Colonic mucosa (tissue), 4 donors: ENCODE results near the gene ERRFI1. TPM values are rescaled to one million over a fixed set of nuclear protein-coding genes. Genes with fewer than 3 reads are reported as not detected.
"Not testable (repeated sequence)": the region's sequence is repeated elsewhere in the genome, so short reads cannot be mapped to it uniquely, and the experiment has no call there.

Source experiments
- DNase-seq: peaks from one replicate; pipeline ENCODE4 v3.0.0-alpha.2; 2020
- H3K27ac ChIP-seq: fragments of 200-600 bp; one replicate; pipeline ENCODE4 v1.8.0; 2021
- H3K27me3 ChIP-seq: fragments of 200-600 bp; one replicate; pipeline ENCODE4 v1.8.0; 2021
- H3K36me3 ChIP-seq: fragments of 200-600 bp; one replicate; pipeline ENCODE4 v1.8.0; 2021
- H3K4me1 ChIP-seq: fragments of 200-600 bp; one replicate; pipeline ENCODE4 v1.8.0; 2021; ENCODE audit warnings: mild to moderate bottlenecking
- H3K4me3 ChIP-seq: fragments of 200-600 bp; one replicate; pipeline ENCODE4 v1.8.0; 2021
- H3K9ac ChIP-seq, 2 donors: one replicate each; pipeline ENCODE4 v1.7.0; 2013; ENCODE audit warnings: control low read depth in 2 of 2, low read depth in 2 of 2, low read length in 2 of 2
- H3K9me3 ChIP-seq: fragments of 200-600 bp; one replicate; pipeline ENCODE4 v1.8.0; 2021
- CTCF ChIP-seq: fragments of 200-600 bp; IDR thresholded peaks from one replicate; pipeline ENCODE4 v1.8.0; 2022; ENCODE audit warnings: antibody characterized with exemption, mild to moderate bottlenecking
- intact Hi-C: fragments of 100-400 bp; cut with DNase I; formaldehyde crosslinking; loops from one replicate; pipeline ENCODE4 v1.14.1; 2022
- total RNA-seq, 2 donors: library from RNA; stranded (reverse); fragmentation: NEBNext Ultra II Directional in 1 of 2; extraction: Animal tissue kit (Norgen Biotek cat#: 25700) in 1 of 2; gene quantifications; one replicate each; pipeline ENCODE4 v1.2.1, GENCODE V29; 2021
- donor health status: healthy.
- donor health status: DM: no; HTN: no; CAD: no.
- donor health status: DM: no; HTN: no; CAD: no.

ERRFI1 gene
- total RNA-seq, 2 donors from 2014 or later: 22.3 to 45.5 TPM

GRCh38 chr1:7971024-7971423 lies 55.1 kb downstream of the ERRFI1 start:
- TF ChIP-seq CTCF: no peak
- Histone ChIP-seq H3K27ac (no peak overlapping the region), H3K4me1 (no peaks in the 10 kb centered on the region), H3K4me3 (no peak overlapping the region), H3K9ac (no peak overlapping the region), H3K27me3 (no peaks in the 10 kb centered on the region), H3K36me3 (peaks cover 8% of the 10 kb centered on the region), H3K9me3 (no peaks in the 10 kb centered on the region)
- intact Hi-C loops: no loop called here
- DNase-seq: no peak

GRCh38 chr1:7970246-7970645 lies 55.9 kb downstream of the ERRFI1 start:
- DNase-seq: no peak
- H3K27me3 ChIP-seq: no peaks in the 10 kb centered on the region
- no peak overlapping the region for H3K27ac ChIP-seq
- no peak overlapping the region for H3K9ac ChIP-seq
- TF ChIP-seq CTCF: no peak
- H3K4me1 ChIP-seq: no peaks in the 10 kb centered on the region
- H3K36me3 ChIP-seq: peaks cover 8% of the 10 kb centered on the region
- intact Hi-C loops: no loop called here
- no peaks in the 10 kb centered on the region for H3K9me3 ChIP-seq
- H3K4me3 ChIP-seq: no peak overlapping the region

- H3K9me3 ChIP-seq: no peaks in the 10 kb centered on the region
- H3K4me1 ChIP-seq: peaks cover 6% of the 10 kb centered on the region
- peaks cover 8% of the 10 kb centered on the region for H3K36me3 ChIP-seq
- DNase-seq: no peak
- no peaks in the 10 kb centered on the region for H3K27me3 ChIP-seq
- no peak overlapping the region for H3K27ac ChIP-seq
- TF ChIP-seq CTCF: no peak
- no peak overlapping the region for H3K4me3 ChIP-seq
- intact Hi-C loops: no loop called here
- H3K9ac ChIP-seq: no peak overlapping the region
Observed at GRCh38 chr1:7967651-7968050, 58.5 kb downstream of the ERRFI1 start.

- H3K9me3 ChIP-seq: no peaks in the 10 kb centered on the region
- H3K4me1 ChIP-seq: peaks cover 10% of the 10 kb centered on the region
- DNase-seq: no peak
- no peak overlapping the region for H3K27ac ChIP-seq
- H3K36me3 ChIP-seq: peaks cover 8% of the 10 kb centered on the region
- TF ChIP-seq CTCF: no peak
- no peak overlapping the region for H3K4me3 ChIP-seq
- intact Hi-C loops: no loop called here
- H3K9ac ChIP-seq: no peak overlapping the region
- H3K27me3 ChIP-seq: no peaks in the 10 kb centered on the region
Observed at GRCh38 chr1:7967196-7967595, 58.9 kb downstream of the ERRFI1 start.

DNA sequence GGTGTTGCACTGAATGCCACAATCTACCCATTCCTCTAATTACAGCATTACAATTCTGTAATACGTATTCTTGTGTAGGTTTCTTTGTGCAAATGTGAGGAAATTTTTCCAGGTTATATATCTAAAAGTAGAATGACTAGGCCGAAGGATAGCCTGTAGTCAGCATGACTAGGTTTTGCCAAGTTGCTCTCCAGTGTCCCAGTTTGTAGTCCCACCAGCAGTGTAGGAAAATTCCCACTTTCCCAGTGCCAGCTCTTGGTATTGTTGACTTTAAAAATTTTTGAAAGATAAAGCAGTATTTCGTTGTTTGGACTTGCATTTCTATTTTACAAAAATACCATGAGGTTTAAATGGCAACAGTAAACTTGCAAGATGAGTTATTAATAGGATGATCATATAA lies 61.6 kb downstream of the ERRFI1 start:
- H3K9me3 ChIP-seq: no peaks in the 10 kb centered on the region
- H3K27me3 ChIP-seq: no peaks in the 10 kb centered on the region
- no peak for TF ChIP-seq CTCF
- H3K36me3 ChIP-seq: no peaks in the 10 kb centered on the region
- peaks cover 11% of the 10 kb centered on the region for H3K4me1 ChIP-seq
- no peak overlapping the region for H3K9ac ChIP-seq
- H3K4me3 ChIP-seq: no peak overlapping the region
- H3K27ac ChIP-seq: no peak overlapping the region
- intact Hi-C loops: no loop called here
- no peak for DNase-seq

GRCh38 chr1:7963841-7964240 lies 62.3 kb downstream of the ERRFI1 start:
- H3K9ac ChIP-seq, DNase-seq, H3K36me3 ChIP-seq, H3K4me3 ChIP-seq, H3K9me3 ChIP-seq, intact Hi-C loops, H3K27me3 ChIP-seq, H3K27ac ChIP-seq: not testable (repeated sequence)
- H3K4me1 ChIP-seq: peaks cover 11% of the 10 kb centered on the region

GRCh38 chr1:7963378-7963730 lies 62.8 kb downstream of the ERRFI1 start:
- H3K4me1 ChIP-seq: peaks cover 11% of the 10 kb centered on the region
- H3K9ac ChIP-seq, intact Hi-C loops, H3K27ac ChIP-seq, H3K4me3 ChIP-seq, H3K36me3 ChIP-seq, H3K27me3 ChIP-seq, DNase-seq, H3K9me3 ChIP-seq: not testable (repeated sequence)
